Activated CD8-positive, alpha-beta memory T cell treated with anti-CD3 and anti-CD28 coated beads, Interleukin-2, amount 50 U/mL, for 24 hours (primary cell): Measurements from ENCODE around the gene INCENP.

Source experiments
- DNase-seq: peaks from one replicate; pipeline ENCODE4 v3.0.0-alpha.2; 2020; ENCODE audit errors: extremely low read depth

Gene INCENP

GRCh38 chr11:62124186-62125113, 639 bp downstream of the INCENP start:
- DNase-seq, result no peak

- DNase-seq, result no peak
These were observed 1.5 kb downstream of the INCENP start for GRCh38 chr11:62125316-62125715.

- DNase-seq, result no peak
These were observed 2.1 kb downstream of the INCENP start for GRCh38 chr11:62125881-62126280.

- no peak for DNase-seq
These were observed 3.6 kb downstream of the INCENP start for GRCh38 chr11:62127426-62127825.

GRCh38 chr11:62127941-62128770, 4.3 kb downstream of the INCENP start:
- no peak for DNase-seq

GRCh38 chr11:62128835-62129234, 5.0 kb downstream of the INCENP start:
- DNase-seq, result no peak

GRCh38 chr11:62129590-62130282, 5.9 kb downstream of the INCENP start:
- DNase-seq, result no peak

GRCh38 chr11:62130283-62131169, 6.7 kb downstream of the INCENP start:
- DNase-seq, result no peak

GRCh38 chr11:62131170-62131464, 7.3 kb downstream of the INCENP start:
- DNase-seq, result no peak

- DNase-seq, result no peak
These were observed 8.4 kb downstream of the INCENP start for GRCh38 chr11:62132191-62132590.

- DNase-seq, result no peak
These were observed 9.0 kb downstream of the INCENP start for GRCh38 chr11:62132689-62133293.

GRCh38 chr11:62133328-62134065, 9.7 kb downstream of the INCENP start:
- DNase-seq, result no peak

GRCh38 chr11:62137276-62137861, 13.6 kb downstream of the INCENP start:
- no peak for DNase-seq

- no peak for DNase-seq
These were observed 14.2 kb downstream of the INCENP start for GRCh38 chr11:62137881-62138629.

GRCh38 chr11:62138630-62139425, 15.0 kb downstream of the INCENP start:
- DNase-seq, result no peak

GRCh38 chr11:62139526-62140303, 15.9 kb downstream of the INCENP start:
- no peak for DNase-seq

GRCh38 chr11:62140304-62141110, 16.7 kb downstream of the INCENP start:
- no peak for DNase-seq
